ENCODE results near the gene ERC2. TPM values are rescaled to one million over a fixed set of nuclear protein-coding genes. Genes with fewer than 3 reads are reported as not detected.

Gene ERC2
- total and polyA plus RNA-seq, 2 of the 8 experiments (the other 6 are each of a cell fraction or from before 2014, with no cell fraction given): 16.4 to 22.8 TPM

DNA sequence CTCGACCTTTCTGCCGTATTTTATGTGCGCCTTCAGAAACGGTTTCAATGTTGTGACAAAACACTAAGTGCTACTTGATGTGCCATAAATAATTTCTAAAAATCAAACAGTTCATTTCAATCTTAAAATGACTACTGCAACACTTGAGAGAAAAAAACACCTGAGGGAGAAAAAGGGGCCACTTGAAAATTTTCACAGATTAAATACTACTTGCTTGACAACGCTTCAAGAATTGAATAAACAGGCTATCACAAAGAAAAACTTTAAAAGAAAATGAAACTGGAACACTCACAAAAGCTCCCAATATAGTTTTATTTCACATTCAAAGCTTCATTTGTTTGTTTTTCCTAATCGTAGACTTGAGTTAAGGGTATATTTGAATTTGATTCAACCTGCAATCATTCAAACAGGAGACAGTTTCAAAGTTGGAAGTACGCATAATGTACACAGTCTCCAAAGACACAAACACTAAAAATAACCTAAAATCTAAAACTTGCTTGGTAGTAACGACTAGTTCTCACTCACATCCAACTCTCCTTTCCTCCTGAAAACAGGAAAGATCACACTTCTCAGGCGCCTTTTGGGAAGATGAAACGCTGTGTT, 380.7 kb downstream of the ERC2 start:
- no peak overlapping the region for H3K14ac ChIP-seq (ENCODE audit: insufficient read length)
- no peak overlapping the region for H2BK120ac ChIP-seq (replicated peaks; ENCODE audit: low read depth, low read length)
- no peak overlapping the region for H2BK12ac ChIP-seq (ENCODE audit: low read depth, low read length)
- no peaks in the 10 kb centered on the region; the same call in 1 of the 2 replicates for H3K79me1 ChIP-seq (ENCODE audit: low read depth, low read length)
- no peaks in the 10 kb centered on the region for H4K20me1 ChIP-seq (replicated peaks in 1 of 2; ENCODE audit: control insufficient read depth in 1 of 2, insufficient read depth in 2 of 2, low read length in 2 of 2)
- POLR2A ChIA-PET (ENCODE audit: partially characterized antibody): no interaction called here
- WGBS, 2 experiments (ENCODE audit: extremely low coverage in 1 of 2, insufficient coverage in 1 of 2, insufficient read length in 1 of 2, insufficient replicate concordance in 2 of 2, low coverage in 1 of 2, low lambda C conversion rate in 2 of 2, missing lambda C conversion rate in 1 of 2): 88% methylated on average over 10 of the region's 10 CpGs; no CpG with 5 or more reads in 1 of the 2 experiments
- no peak overlapping the region for H2AFZ ChIP-seq (ENCODE audit: low read length)
- no peaks in the 10 kb centered on the region for H3K9me3 ChIP-seq (ENCODE audit: insufficient read depth in 2 of 2, low read depth in 1 of 2, low read length in 1 of 2)
- H3K4ac ChIP-seq (replicated peaks; ENCODE audit: insufficient read length, low read depth, low read length): no peak overlapping the region
- H4K8ac ChIP-seq (ENCODE audit: extremely low read depth, insufficient read depth, low read length): no peak overlapping the region
- no peak overlapping the region for H3K23ac ChIP-seq (ENCODE audit: insufficient read length)
- H3K27me3 ChIP-seq (replicated peaks in 1 of 4; ENCODE audit: control insufficient read depth in 3 of 4, extremely low read depth in 1 of 4, insufficient read depth in 3 of 4, low read length in 3 of 4): no peaks in the 10 kb centered on the region
- no peak overlapping the region for H2BK5ac ChIP-seq (ENCODE audit: low read depth, low read length)
- no peak overlapping the region for H3K18ac ChIP-seq (ENCODE audit: extremely low read depth, low read length)
- DNase-seq (ENCODE audit: low read depth in 1 of 2, low spot score in 2 of 2) (no peak), FAIRE-seq (no peak)
- H3K56ac ChIP-seq (replicated peaks; ENCODE audit: insufficient read length, low read depth, low read length): no peak overlapping the region
- CTCF ChIA-PET (ENCODE audit: partially characterized antibody): interaction anchor here (0.9 kb wide), 3 partner anchors 14 to 164 kb away, joined by 3 read pairs; no protein-coding TSS in a partner anchor
- H4K91ac ChIP-seq (replicated peaks; ENCODE audit: insufficient read length, low read length): no peak overlapping the region
- no peak overlapping the region for H2AK5ac ChIP-seq (ENCODE audit: low read depth, low read length)
- no peaks in the 10 kb centered on the region for H3K79me2 ChIP-seq (ENCODE audit: control insufficient read depth in 1 of 2, insufficient read depth in 2 of 2, low read length in 2 of 2)
- no peaks in the 10 kb centered on the region for H3K23me2 ChIP-seq (ENCODE audit: low read depth, low read length)
- no peak overlapping the region for H2BK15ac ChIP-seq (ENCODE audit: low read length)
- no peaks in the 10 kb centered on the region for H3K36me3 ChIP-seq (ENCODE audit: control insufficient read depth in 2 of 4, insufficient read depth in 4 of 4, low read length in 3 of 4)
- H3K27ac ChIP-seq (ENCODE audit: low read depth, low read length): no peak overlapping the region
- H3K4me2 ChIP-seq (ENCODE audit: insufficient read depth in 1 of 2, low read depth in 2 of 2, low read length in 2 of 2): no peak overlapping the region
- no peak overlapping the region for H3K4me3 ChIP-seq (ENCODE audit: extremely low read depth in 1 of 4, insufficient read depth in 2 of 4, low read depth in 3 of 4, low read length in 4 of 4)
- H4K5ac ChIP-seq (ENCODE audit: insufficient read length, low read depth, low read length): no peak overlapping the region
- H3K9ac ChIP-seq (replicated peaks in 1 of 4; ENCODE audit: extremely low read depth in 1 of 4, low read depth in 3 of 4, low read length in 3 of 4): no peak overlapping the region
- H2BK20ac ChIP-seq (ENCODE audit: low read length): no peak overlapping the region
- H3K4me1 ChIP-seq (replicated peaks in 1 of 4; ENCODE audit: control insufficient read depth in 3 of 4, insufficient read depth in 4 of 4, low read length in 3 of 4): no peaks in the 10 kb centered on the region
- TF ChIP-seq GTF2F1 (IDR thresholded peaks at IDR 0.05; ENCODE audit: borderline replicate concordance, low read depth, low read length) (no peak), NRF1 (IDR thresholded peaks at IDR 0.05; ENCODE audit: low read depth, low read length) (no peak), MAFK (IDR thresholded peaks at IDR 0.05; ENCODE audit: low read depth, low read length) (no peak), HDAC2 (IDR thresholded peaks at IDR 0.05; ENCODE audit: borderline replicate concordance in 1 of 2, low read depth in 2 of 2, low read length in 2 of 2) (no peak), CTBP2 (IDR thresholded peaks at IDR 0.05; ENCODE audit: borderline replicate concordance, insufficient read depth, insufficient read length, low read length) (no peak), ZNF274 (IDR thresholded peaks at IDR 0.05; ENCODE audit: borderline replicate concordance, extremely low read depth, low read length) (no peak), SIN3A (conservative IDR thresholded peaks at IDR 0.05 in 1 of 2, IDR thresholded peaks at IDR 0.05 in 1 of 2; ENCODE audit: low read depth in 1 of 2, low read length in 2 of 2) (no peak), RBBP5 (IDR thresholded peaks at IDR 0.05; ENCODE audit: borderline replicate concordance, low read depth, low read length) (no peak), CREB1 (IDR thresholded peaks at IDR 0.05) (no peak), EGR1 (IDR thresholded peaks at IDR 0.05; ENCODE audit: borderline replicate concordance, low read depth, low read length) (no peak), JUND (IDR thresholded peaks at IDR 0.05; ENCODE audit: low read length) (no peak), SIRT6 (IDR thresholded peaks at IDR 0.05; ENCODE audit: low read length) (no peak), SP4 (IDR thresholded peaks at IDR 0.05; ENCODE audit: low read length) (no peak), KDM5A (IDR thresholded peaks at IDR 0.05; ENCODE audit: low read length) (no peak)

Measured in H1 (cell line).